ENCODE measurements around the gene ROR2.
"Not testable (repeated sequence)": the region's sequence is repeated elsewhere in the genome, so short reads cannot be mapped to it uniquely, and the experiment has no call there.

ROR2 gene

DNA sequence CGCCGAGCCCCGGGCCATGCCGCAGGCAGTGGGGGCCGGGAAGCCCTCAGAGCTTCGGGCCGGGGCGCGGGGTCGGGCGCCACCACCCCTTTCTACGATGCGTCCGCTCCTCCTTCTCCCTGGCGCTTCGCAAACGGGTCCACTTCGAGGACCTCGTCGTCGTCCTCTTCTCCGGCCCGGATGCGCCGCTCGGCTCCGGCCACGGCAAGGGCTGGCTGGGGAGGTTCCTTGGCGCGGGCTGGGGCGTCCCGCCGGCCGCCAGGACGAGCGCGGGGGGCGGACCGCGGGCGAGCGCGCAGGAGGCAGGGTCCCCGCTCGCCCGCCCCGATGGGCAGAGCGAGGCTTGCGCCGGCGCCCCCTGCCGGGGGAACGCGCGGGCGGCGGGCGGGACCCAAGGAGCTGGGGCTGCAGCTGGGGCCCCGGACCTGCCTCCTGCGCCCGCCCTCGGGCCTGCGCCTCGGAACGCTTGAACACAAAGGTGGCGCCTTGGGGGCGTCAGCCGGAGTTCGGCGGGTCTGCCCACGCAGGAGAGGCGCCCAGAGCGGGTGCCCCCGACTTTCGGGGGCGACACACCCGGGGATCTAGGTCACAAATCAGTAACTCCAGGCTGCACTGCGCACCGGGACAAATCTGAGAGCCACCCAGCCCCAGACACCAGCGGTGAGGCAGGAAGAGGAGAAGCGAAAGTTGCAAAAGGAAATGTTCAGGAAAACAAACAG is at the start of gene ROR2:
Gene ROR2 (minus strand): TSS at position 283 of the 719 bp plus-strand sequence.
- Histone ChIP-seq H3K9ac (ENCODE audit: low read length) (peak within 1 kb of the TSS; percentile 61), H3K36me3 (ENCODE audit: control insufficient read depth, insufficient read depth, low read length) (no peaks in the 10 kb centered on the region), H3K4me1 (ENCODE audit: control insufficient read depth, insufficient read depth, low read length) (peaks cover 21% of the 10 kb centered on the region), H3K27me3 (ENCODE audit: control insufficient read depth, insufficient read depth, low read length) (no peaks in the 10 kb centered on the region), H3K27ac (ENCODE audit: low read depth, low read length) (peak within 1 kb of the TSS; percentile 91), H3K4me3 (ENCODE audit: low read length) (peak within 1 kb of the TSS; percentile 72)

DNA sequence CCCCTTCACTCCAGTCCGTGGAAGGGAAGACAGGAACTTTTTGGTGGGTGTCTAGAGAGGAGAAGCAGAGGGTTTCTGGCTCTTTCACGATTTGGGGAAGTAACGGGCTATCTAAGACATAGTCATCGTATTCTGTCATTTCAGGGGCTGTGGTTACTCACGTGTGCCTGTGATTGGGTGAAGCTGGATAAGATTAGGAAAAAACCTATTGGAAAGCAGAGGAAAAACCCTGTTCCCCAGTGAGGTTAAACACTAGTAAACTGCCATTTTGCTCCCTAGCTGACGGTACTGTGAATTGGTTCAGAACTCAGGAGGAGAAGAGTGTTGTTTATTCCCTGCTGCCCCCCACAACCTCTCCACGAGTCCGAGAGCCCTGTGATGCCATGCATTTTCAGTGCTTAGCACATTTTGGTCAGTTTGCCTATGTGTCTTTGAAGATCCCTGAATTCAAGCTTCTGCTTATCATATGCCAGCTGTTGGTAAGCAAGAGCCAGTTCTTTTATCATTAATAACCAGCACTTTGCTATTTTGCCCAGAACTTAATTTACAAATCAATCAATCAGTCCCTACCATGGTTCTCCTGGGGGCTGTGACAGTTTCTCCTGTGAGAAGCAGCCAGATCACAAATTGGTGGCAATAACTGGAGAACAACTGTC is 45.1 kb upstream of the ROR2 start:
- no peaks in the 10 kb centered on the region for H3K36me3 ChIP-seq (ENCODE audit: control insufficient read depth, insufficient read depth, low read length)
- H3K9ac ChIP-seq (ENCODE audit: low read length), result no peak overlapping the region
- no peak overlapping the region for H3K4me3 ChIP-seq (ENCODE audit: low read length)
- no peaks in the 10 kb centered on the region for H3K27me3 ChIP-seq (ENCODE audit: control insufficient read depth, insufficient read depth, low read length)
- no peaks in the 10 kb centered on the region for H3K4me1 ChIP-seq (ENCODE audit: control insufficient read depth, insufficient read depth, low read length)
- H3K27ac ChIP-seq (ENCODE audit: low read depth, low read length), result no peak overlapping the region

DNA sequence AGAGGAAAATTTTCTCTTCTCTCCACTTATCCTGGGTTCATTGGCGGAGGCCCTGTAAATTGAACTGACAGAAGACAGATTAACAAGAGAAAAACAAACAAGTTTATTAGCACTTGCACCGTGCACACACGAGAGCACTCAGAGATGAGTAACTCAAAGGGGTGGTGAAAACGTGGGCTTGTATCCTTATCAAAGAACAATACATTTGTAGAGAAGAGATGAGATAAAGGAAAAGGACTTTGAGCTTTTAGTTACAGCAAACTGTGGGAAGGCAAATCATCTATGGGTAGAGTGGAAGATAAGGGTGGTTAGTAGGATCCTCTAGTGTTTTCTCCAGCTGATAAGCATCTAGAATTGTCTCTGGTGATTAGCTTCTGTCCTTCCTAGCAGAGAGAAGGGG is 44.4 kb upstream of the ROR2 start:
- no peaks in the 10 kb centered on the region for H3K36me3 ChIP-seq (ENCODE audit: control insufficient read depth, insufficient read depth, low read length)
- no peaks in the 10 kb centered on the region for H3K27me3 ChIP-seq (ENCODE audit: control insufficient read depth, insufficient read depth, low read length)
- no peak overlapping the region for H3K27ac ChIP-seq (ENCODE audit: low read depth, low read length)
- H3K4me3 ChIP-seq (ENCODE audit: low read length), result no peak overlapping the region
- no peaks in the 10 kb centered on the region for H3K4me1 ChIP-seq (ENCODE audit: control insufficient read depth, insufficient read depth, low read length)
- no peak overlapping the region for H3K9ac ChIP-seq (ENCODE audit: low read length)

DNA sequence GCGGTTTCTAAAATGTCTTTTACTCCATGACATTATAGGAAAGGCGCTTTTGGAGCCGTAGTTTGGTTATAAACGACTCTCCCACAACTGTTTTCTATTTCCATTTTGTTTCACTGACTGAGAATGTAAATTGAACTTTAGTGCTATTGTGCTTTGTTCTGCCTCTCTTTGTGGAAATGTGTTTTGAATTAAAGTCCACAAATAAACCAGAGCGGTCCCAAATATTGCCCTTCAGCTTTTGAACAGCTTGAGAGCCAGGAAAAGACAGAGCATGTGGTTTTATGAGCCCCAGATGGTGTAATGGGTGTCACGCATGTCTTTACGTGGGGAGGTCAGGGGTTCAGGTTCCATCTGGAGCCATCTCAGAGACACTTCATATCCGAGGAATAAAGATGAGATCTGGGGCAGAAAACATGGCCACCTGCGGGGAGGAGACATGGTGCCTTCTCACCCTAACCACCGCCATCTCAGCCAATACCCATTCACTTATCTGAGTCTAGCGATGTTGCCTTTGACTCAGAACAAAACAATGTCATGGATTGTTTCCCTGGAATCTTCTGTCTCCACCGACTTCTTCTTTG is 42.5 kb upstream of the ROR2 start:
- H3K36me3 ChIP-seq (ENCODE audit: control insufficient read depth, insufficient read depth, low read length), result no peaks in the 10 kb centered on the region
- no peaks in the 10 kb centered on the region for H3K27me3 ChIP-seq (ENCODE audit: control insufficient read depth, insufficient read depth, low read length)
- no peak overlapping the region for H3K4me3 ChIP-seq (ENCODE audit: low read length)
- H3K27ac ChIP-seq (ENCODE audit: low read depth, low read length), result no peak overlapping the region
- no peak overlapping the region for H3K9ac ChIP-seq (ENCODE audit: low read length)
- no peaks in the 10 kb centered on the region for H3K4me1 ChIP-seq (ENCODE audit: control insufficient read depth, insufficient read depth, low read length)

DNA sequence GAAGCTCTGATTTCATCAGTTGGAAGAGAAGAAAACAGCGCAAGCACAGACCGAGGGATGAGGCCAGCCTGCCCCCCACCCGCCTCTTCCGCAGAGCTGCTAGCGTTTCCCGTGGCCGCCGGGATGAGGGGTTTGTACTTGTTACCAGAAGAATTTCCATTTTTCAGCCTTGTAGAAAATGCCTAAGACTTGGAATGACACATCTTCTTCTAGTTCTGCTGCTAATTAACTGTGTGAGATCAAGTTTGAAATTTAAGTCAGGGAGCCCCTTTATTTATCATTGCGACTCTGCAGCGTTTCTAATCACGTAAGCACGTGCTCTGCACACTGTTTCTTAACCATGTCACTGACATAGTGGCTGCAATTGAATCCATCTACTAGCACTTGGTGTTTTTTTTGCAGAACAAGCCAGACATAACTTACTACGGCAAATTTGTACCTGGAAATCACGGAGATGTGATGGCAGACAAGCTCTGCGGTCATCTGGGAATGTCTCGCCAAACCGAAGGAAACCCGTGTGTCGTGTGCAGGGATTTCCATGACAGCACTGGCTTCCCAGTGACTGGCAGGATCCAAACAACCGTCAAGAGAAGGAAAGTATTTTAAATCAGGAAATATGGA is 41.8 kb upstream of the ROR2 start:
- no peaks in the 10 kb centered on the region for H3K36me3 ChIP-seq (ENCODE audit: control insufficient read depth, insufficient read depth, low read length)
- H3K4me3 ChIP-seq (ENCODE audit: low read length), result no peak overlapping the region
- H3K4me1 ChIP-seq (ENCODE audit: control insufficient read depth, insufficient read depth, low read length), result no peaks in the 10 kb centered on the region
- H3K9ac ChIP-seq (ENCODE audit: low read length), result no peak overlapping the region
- no peak overlapping the region for H3K27ac ChIP-seq (ENCODE audit: low read depth, low read length)
- no peaks in the 10 kb centered on the region for H3K27me3 ChIP-seq (ENCODE audit: control insufficient read depth, insufficient read depth, low read length)

DNA sequence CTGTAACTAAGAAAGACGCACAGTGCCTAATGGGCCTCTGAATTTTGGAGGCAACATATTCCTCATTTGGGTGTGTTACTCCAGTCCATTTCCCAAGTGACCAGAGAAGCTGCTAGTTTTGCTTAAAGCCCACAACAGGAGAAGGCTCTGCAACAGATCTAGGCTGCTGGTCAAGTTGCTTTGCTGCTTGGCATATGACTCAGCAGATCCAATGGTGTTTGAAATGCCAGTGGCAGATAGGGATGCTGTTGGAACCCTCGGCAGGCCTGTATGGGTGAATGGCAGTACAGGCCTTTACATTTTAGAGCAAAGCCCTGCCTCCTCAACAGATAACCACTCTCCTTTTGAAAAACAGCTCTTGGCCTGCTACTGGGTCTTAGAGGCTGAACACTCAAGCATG is 36.2 kb upstream of the ROR2 start:
- Histone ChIP-seq H3K9ac (ENCODE audit: low read length) (no peak overlapping the region), H3K4me3 (ENCODE audit: low read length) (no peak overlapping the region), H3K4me1 (ENCODE audit: control insufficient read depth, insufficient read depth, low read length) (no peaks in the 10 kb centered on the region), H3K36me3 (ENCODE audit: control insufficient read depth, insufficient read depth, low read length) (no peaks in the 10 kb centered on the region), H3K27ac (ENCODE audit: low read depth, low read length) (no peak overlapping the region), H3K27me3 (ENCODE audit: control insufficient read depth, insufficient read depth, low read length) (no peaks in the 10 kb centered on the region)

DNA sequence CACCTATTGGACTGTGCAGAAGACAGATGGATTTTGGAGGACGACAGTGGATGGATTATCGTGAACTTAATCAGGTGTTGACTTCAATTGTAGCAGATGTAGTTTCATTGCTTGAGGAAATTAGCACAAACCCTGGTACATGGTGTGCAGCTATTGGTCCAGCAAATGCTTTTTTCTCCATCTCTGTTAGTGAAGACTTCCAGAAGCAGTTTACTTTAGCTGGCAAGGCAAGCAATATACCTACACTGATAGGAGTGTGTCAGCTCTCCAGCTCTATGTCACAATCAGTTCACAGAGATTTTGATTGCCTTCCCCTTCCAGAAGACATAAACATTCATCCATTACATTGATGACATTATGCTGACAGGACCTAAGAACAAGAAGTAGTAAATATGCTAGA is 35.7 kb upstream of the ROR2 start:
- Histone ChIP-seq H3K36me3 (ENCODE audit: control insufficient read depth, insufficient read depth, low read length) (no peaks in the 10 kb centered on the region), H3K27ac (ENCODE audit: low read depth, low read length) (no peak overlapping the region), H3K4me3 (ENCODE audit: low read length) (no peak overlapping the region), H3K27me3 (ENCODE audit: control insufficient read depth, insufficient read depth, low read length) (no peaks in the 10 kb centered on the region), H3K4me1 (ENCODE audit: control insufficient read depth, insufficient read depth, low read length) (no peaks in the 10 kb centered on the region), H3K9ac (ENCODE audit: low read length) (no peak overlapping the region)

DNA sequence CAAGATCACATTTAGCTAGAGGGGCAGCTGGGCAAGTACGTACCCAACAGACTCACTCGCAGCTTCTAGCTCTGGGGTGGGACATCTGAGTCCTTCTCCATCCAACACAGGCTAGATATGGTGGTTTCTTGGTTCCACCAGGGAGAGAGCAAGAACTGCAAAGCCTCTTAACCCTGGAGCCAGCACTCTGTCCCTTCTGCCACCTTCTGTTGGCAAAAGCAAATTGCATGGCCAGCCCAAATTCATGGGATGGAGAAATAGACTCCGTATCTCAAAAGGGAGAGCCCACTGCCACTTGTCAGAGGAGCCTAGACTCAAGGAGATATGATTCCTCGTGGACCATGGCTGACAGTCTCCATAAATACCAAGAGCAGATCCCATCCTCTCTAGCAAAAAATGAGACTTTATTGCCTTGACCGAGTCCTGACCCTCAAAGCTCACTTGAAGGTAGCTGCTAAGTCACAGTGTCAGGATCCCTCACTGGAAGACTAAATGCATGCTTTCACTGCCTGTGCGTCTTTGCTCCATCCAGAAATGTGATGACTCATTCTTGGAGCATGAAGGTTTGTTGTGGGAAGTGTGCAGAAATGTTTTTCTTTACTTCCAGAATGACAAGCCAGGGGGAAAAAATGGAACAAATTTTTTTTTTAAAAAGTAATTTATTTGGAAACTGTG is 28.8 kb upstream of the ROR2 start:
- Histone ChIP-seq H3K27me3 (ENCODE audit: control insufficient read depth, insufficient read depth, low read length) (no peaks in the 10 kb centered on the region), H3K4me1 (ENCODE audit: control insufficient read depth, insufficient read depth, low read length) (no peaks in the 10 kb centered on the region), H3K27ac (ENCODE audit: low read depth, low read length) (peak overlapping the region; percentile 21), H3K36me3 (ENCODE audit: control insufficient read depth, insufficient read depth, low read length) (no peaks in the 10 kb centered on the region), H3K9ac (ENCODE audit: low read length) (no peak overlapping the region), H3K4me3 (ENCODE audit: low read length) (no peak overlapping the region)

DNA sequence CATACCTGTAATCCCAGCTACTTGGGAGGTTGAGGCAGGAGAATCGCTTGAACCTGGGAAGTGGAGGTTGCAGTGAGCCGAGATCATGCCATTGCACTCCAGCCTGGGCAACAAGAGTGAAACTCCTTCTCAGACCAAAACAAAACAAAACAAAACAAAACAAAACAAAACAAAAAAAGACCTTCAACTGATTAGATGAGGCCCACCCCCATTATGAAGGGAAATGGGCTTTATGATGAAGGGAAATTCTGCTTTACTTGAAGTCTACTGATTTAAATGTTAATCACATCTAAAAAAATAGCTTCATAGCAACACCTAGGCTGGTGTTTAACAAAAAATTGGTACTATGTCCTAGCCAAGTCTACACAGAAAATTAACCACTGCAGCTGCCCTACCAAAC is 25.2 kb upstream of the ROR2 start:
- H3K27ac ChIP-seq (ENCODE audit: low read depth, low read length); H3K27me3 ChIP-seq (ENCODE audit: control insufficient read depth, insufficient read depth, low read length); H3K36me3 ChIP-seq (ENCODE audit: control insufficient read depth, insufficient read depth, low read length); H3K4me3 ChIP-seq (ENCODE audit: low read length); H3K4me1 ChIP-seq (ENCODE audit: control insufficient read depth, insufficient read depth, low read length); H3K9ac ChIP-seq (ENCODE audit: low read length): not testable (repeated sequence)

DNA sequence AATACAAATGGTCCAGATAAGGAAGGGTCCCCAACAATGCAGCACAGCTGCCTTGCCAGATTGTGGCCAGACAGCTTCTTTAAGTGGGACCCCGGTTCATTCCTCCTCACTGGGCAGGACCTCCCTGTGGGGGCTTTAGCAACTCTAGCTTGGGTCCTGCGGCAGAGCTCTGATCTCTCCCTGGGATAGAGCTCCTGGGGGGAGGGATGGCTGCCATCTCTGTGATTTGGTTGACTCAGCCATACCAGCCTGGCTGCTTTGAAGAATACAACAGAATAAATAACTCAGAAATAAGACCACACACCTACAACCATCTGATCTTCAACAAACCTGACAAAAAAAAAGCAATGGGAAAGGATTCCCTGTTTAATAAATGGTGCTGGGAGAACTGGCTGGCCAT is 22.7 kb upstream of the ROR2 start:
- H3K9ac ChIP-seq (ENCODE audit: low read length), result no peak overlapping the region
- no peaks in the 10 kb centered on the region for H3K4me1 ChIP-seq (ENCODE audit: control insufficient read depth, insufficient read depth, low read length)
- no peak overlapping the region for H3K4me3 ChIP-seq (ENCODE audit: low read length)
- H3K36me3 ChIP-seq (ENCODE audit: control insufficient read depth, insufficient read depth, low read length), result no peaks in the 10 kb centered on the region
- H3K27ac ChIP-seq (ENCODE audit: low read depth, low read length), result peak overlapping the region; percentile 46
- H3K27me3 ChIP-seq (ENCODE audit: control insufficient read depth, insufficient read depth, low read length), result no peaks in the 10 kb centered on the region

DNA sequence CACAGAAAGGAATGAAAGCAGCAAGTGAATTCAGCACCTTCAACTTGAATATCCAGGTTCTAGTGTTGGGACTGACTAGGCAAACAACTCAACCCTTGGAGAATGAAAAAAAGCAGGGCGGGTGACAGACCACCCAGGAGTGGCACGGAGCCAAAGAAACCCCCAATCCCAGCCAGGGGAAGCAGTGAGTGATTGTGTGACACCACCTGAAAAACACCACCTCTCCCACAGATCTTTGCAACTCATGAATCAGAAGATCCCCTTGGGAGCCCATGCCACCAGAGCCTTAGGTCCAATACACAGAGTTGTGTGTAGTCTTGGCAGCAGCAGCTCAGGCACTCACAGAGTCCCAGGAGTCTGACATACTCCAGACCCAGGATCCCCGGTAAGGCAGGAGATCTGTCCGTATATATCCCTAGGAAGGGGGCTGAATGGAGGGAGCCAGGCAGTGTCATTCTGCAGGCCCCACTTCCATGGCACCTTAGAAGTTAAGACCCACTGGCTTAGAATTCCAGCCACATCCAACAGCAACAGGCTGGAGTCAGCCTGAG is 22.1 kb upstream of the ROR2 start:
- H3K9ac ChIP-seq (ENCODE audit: low read length), result no peak overlapping the region
- H3K36me3 ChIP-seq (ENCODE audit: control insufficient read depth, insufficient read depth, low read length), result no peaks in the 10 kb centered on the region
- no peaks in the 10 kb centered on the region for H3K4me1 ChIP-seq (ENCODE audit: control insufficient read depth, insufficient read depth, low read length)
- H3K27me3 ChIP-seq (ENCODE audit: control insufficient read depth, insufficient read depth, low read length), result no peaks in the 10 kb centered on the region
- no peak overlapping the region for H3K4me3 ChIP-seq (ENCODE audit: low read length)
- H3K27ac ChIP-seq (ENCODE audit: low read depth, low read length), result peak overlapping the region; percentile 46

DNA sequence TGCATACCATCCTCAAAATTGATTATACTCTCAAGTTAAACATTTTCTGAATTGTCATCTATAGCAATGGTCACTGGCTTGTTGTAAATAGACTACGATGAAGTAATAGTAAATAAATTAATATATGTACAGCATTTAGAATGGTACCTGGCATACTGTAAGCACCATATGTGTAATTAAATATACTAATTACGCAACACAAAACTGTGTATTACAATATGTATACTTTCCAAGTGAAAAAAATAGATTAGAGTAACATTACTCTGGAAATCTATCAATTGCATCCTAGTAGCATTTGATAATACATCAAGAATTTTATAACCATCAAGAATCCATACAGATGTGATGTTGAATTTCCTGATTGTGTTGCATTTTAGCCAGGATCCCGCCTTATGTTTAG is 17.2 kb upstream of the ROR2 start:
- no peaks in the 10 kb centered on the region for H3K27me3 ChIP-seq (ENCODE audit: control insufficient read depth, insufficient read depth, low read length)
- no peak overlapping the region for H3K9ac ChIP-seq (ENCODE audit: low read length)
- no peak overlapping the region for H3K4me3 ChIP-seq (ENCODE audit: low read length)
- H3K36me3 ChIP-seq (ENCODE audit: control insufficient read depth, insufficient read depth, low read length), result no peaks in the 10 kb centered on the region
- H3K4me1 ChIP-seq (ENCODE audit: control insufficient read depth, insufficient read depth, low read length), result no peaks in the 10 kb centered on the region
- H3K27ac ChIP-seq (ENCODE audit: low read depth, low read length), result no peak overlapping the region
